ENCODE data around the gene AMACR.

AMACR gene

DNA sequence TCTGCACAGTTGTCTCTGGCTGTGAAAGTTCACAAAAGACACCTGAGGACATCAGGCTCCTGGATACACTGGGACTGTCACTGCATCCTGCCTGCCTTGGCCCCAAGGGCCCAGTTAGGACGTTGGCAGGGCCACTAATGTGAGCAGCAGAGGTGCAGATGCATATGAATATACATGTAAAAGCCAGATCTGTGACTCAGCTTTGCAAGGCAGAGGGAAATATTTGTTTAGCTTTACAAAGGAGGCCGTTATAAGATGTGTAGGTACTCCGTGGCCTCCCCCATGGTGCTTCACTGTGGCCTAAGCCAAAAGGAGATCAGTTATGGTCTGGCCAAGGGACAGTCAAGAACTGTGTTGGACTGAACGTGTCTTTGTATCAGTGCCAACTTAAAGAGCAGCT is 39.3 kb upstream of the AMACR start:
- 68 to 74% methylated on average over 4 of the region's 4 CpGs for WGBS, 2 experiments
- no peak overlapping the region for H3K4me3 ChIP-seq (ENCODE audit: insufficient read depth, low read depth, low read length)
- H3K4me1 ChIP-seq (ENCODE audit: control insufficient read depth, insufficient read depth, low read length) = no peaks in the 10 kb centered on the region
- H3K27ac ChIP-seq (ENCODE audit: insufficient read depth, low read depth, low read length, poor library complexity, severe bottlenecking) = no peak overlapping the region
- H3K27me3 ChIP-seq (ENCODE audit: control insufficient read depth, insufficient read depth, low read length, poor library complexity, severe bottlenecking) = no peaks in the 10 kb centered on the region
- no peaks in the 10 kb centered on the region for H3K36me3 ChIP-seq (ENCODE audit: control insufficient read depth, insufficient read depth, low read length)
- no peaks in the 10 kb centered on the region for H3K9me3 ChIP-seq (ENCODE audit: control insufficient read depth, low read length)

DNA sequence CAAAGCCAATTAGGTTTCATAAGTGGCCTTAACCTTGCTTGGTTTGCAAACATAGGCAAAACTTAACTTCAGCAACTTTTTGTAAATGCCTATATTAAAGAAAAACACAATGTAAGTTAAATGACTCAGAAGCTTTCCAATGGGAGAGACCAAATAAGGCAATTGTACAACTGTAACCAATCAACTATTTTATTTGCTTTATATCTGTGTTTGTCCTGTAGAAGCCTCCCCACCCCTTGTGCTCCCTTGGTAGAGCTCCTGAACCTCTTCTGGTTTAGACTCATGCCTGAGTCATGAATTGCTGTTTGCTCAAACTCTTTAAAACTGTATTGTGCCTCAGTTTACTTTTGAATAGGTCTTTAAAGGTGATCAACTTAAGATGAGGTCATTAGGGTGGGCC is 38.1 kb upstream of the AMACR start:
- H3K4me1 ChIP-seq (ENCODE audit: control insufficient read depth, insufficient read depth, low read length) = no peaks in the 10 kb centered on the region
- H3K4me3 ChIP-seq (ENCODE audit: insufficient read depth, low read depth, low read length) = no peak overlapping the region
- no peaks in the 10 kb centered on the region for H3K9me3 ChIP-seq (ENCODE audit: control insufficient read depth, low read length)
- H3K36me3 ChIP-seq (ENCODE audit: control insufficient read depth, insufficient read depth, low read length) = no peaks in the 10 kb centered on the region
- no peak overlapping the region for H3K27ac ChIP-seq (ENCODE audit: insufficient read depth, low read depth, low read length, poor library complexity, severe bottlenecking)
- no peaks in the 10 kb centered on the region for H3K27me3 ChIP-seq (ENCODE audit: control insufficient read depth, insufficient read depth, low read length, poor library complexity, severe bottlenecking)

GRCh38 chr5:34045023-34045422 is 37.2 kb upstream of the AMACR start:
- no peak overlapping the region for H3K27ac ChIP-seq (ENCODE audit: insufficient read depth, low read depth, low read length, poor library complexity, severe bottlenecking)
- H3K4me1 ChIP-seq (ENCODE audit: control insufficient read depth, insufficient read depth, low read length) = no peaks in the 10 kb centered on the region
- 88 to 96% methylated on average over 3 of the region's 3 CpGs for WGBS, 2 experiments

DNA sequence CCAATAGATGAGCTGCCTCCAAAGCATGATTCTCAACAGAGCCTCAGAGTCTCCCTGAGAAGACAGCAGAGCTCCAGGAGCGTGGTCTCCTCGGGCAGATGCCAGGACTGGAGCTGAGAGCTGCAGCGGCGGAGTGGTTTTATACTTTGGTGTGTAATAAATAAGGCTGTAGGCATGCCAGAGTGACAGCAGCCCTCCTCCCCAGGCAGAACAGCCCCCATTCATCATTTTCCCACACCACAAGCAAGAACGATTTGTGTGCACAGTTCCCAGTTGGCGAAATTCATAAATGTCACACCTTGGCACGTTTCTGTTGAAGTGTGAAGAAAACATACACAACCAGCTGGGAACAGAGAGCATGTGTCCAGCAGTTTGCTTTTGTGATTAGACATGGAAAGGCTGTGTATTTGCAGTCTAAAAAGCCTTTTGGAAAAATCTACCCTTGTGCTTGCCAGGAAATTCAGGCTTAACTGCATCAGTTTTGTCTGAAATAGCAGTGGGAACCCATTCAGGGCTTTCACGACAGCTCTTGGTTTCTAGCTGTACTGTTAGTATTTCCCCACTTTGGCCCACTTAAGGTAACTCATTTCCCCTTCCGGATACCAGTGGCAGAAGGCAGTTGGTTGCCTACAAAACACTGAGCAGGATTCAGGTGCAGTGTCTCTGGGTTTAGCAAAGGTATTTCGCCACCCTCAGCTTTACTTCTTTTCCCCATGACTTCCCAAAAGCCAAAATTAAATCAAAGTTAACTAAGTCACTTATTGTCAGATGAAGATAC is 35.4 kb upstream of the AMACR start, which contains the start of gene C1QTNF3:
TSS of gene C1QTNF3 (minus strand) at position 115 of the 778 bp plus-strand sequence. CDS start at position 27, 88 bp downstream.
- no peak within 1 kb of the TSS for H3K27ac ChIP-seq (ENCODE audit: insufficient read depth, low read depth, low read length, poor library complexity, severe bottlenecking)
- WGBS, 2 experiments = 93% methylated on average over 8 to 10 of the region's 10 CpGs

More at GRCh38 chr5:34045023-34045422, 37.2 kb upstream of the AMACR start:
- Histone ChIP-seq H3K4me3 (ENCODE audit: insufficient read depth, low read depth, low read length) (no peak overlapping the region), H3K27me3 (ENCODE audit: control insufficient read depth, insufficient read depth, low read length, poor library complexity, severe bottlenecking) (no peaks in the 10 kb centered on the region), H3K36me3 (ENCODE audit: control insufficient read depth, insufficient read depth, low read length) (no peaks in the 10 kb centered on the region), H3K9me3 (ENCODE audit: control insufficient read depth, low read length) (no peaks in the 10 kb centered on the region)

GRCh38 chr5:34042321-34042720 is 34.5 kb upstream of the AMACR start:
- 90 to 91% methylated on average over 7 of the region's 7 CpGs for WGBS, 2 experiments
- H3K36me3 ChIP-seq (ENCODE audit: control insufficient read depth, insufficient read depth, low read length) = no peaks in the 10 kb centered on the region
- H3K27ac ChIP-seq (ENCODE audit: insufficient read depth, low read depth, low read length, poor library complexity, severe bottlenecking) = no peak overlapping the region
- no peaks in the 10 kb centered on the region for H3K4me1 ChIP-seq (ENCODE audit: control insufficient read depth, insufficient read depth, low read length)
- no peaks in the 10 kb centered on the region for H3K27me3 ChIP-seq (ENCODE audit: control insufficient read depth, insufficient read depth, low read length, poor library complexity, severe bottlenecking)
- H3K4me3 ChIP-seq (ENCODE audit: insufficient read depth, low read depth, low read length) = no peak overlapping the region
- H3K9me3 ChIP-seq (ENCODE audit: control insufficient read depth, low read length) = no peaks in the 10 kb centered on the region

More for the DNA sequence above, 35.4 kb upstream of the AMACR start, which contains the start of gene C1QTNF3:
- Histone ChIP-seq H3K4me1 (ENCODE audit: control insufficient read depth, insufficient read depth, low read length) (no peaks in the 10 kb centered on the region), H3K4me3 (ENCODE audit: insufficient read depth, low read depth, low read length) (no peak within 1 kb of the TSS), H3K27me3 (ENCODE audit: control insufficient read depth, insufficient read depth, low read length, poor library complexity, severe bottlenecking) (no peaks in the 10 kb centered on the region), H3K36me3 (ENCODE audit: control insufficient read depth, insufficient read depth, low read length) (no peaks in the 10 kb centered on the region), H3K9me3 (ENCODE audit: control insufficient read depth, low read length) (no peaks in the 10 kb centered on the region)

DNA sequence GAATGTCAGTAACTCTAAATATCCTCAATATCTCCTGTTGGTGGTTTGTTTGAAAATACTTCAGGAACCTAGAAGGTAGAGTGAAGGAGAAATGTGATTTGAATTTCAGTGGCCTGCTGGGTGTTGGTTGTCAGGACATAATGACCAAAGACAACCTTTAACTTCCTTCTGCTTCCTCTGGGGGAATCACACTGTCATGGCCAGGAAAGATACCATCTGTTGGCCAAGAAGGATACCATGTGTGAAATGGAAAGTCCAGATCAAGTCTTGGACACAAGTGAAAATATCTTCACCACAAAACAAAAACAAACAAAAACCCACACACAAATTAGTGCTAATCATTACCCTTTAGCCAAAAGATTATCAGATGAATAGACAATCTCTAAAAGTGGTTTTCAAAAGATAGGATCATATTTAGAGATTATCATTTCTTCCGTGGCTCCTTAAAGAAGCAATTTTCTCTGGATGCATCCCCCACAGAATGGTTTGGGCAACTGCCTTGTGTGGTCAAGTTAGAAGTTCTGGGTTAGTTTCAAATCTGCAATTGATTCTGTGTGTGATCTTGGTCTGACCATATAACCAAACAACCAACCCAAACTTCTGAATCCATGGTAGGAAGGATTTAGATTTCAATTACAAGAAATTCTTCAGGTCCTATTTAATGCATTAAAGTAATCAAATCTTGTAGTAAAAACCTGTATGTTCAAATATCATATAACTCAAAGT is 33.6 kb upstream of the AMACR start:
- no peaks in the 10 kb centered on the region for H3K36me3 ChIP-seq (ENCODE audit: control insufficient read depth, insufficient read depth, low read length)

DNA sequence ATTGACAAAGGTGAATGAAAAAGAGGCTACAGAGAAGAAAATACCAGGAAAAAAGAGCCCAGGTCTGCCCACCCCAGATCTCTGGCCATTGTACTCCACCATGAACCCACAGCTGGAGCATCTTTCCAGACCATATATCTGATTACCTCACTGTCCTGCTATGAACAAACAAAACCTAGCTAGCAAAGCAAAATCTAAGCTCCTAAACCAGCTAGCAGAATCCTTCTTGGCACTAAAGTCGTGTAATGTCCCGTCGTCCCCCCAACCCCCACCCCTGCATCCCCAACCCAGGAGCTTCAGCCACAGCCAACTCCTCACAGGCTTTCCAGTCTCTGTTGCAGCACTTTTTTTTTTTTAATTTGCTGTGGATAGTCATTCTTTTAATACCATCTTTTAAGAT is 32.6 kb upstream of the AMACR start:
- Histone ChIP-seq H3K4me1 (ENCODE audit: control insufficient read depth, insufficient read depth, low read length) (no peaks in the 10 kb centered on the region), H3K9me3 (ENCODE audit: control insufficient read depth, low read length) (no peaks in the 10 kb centered on the region), H3K4me3 (ENCODE audit: insufficient read depth, low read depth, low read length) (no peak overlapping the region), H3K27me3 (ENCODE audit: control insufficient read depth, insufficient read depth, low read length, poor library complexity, severe bottlenecking) (no peaks in the 10 kb centered on the region), H3K27ac (ENCODE audit: insufficient read depth, low read depth, low read length, poor library complexity, severe bottlenecking) (no peak overlapping the region), H3K36me3 (ENCODE audit: control insufficient read depth, insufficient read depth, low read length) (no peaks in the 10 kb centered on the region)
- WGBS, 2 experiments = 96% methylated on average over 3 of the region's 3 CpGs

More for the DNA sequence above, 33.6 kb upstream of the AMACR start:
- WGBS, 2 experiments = 100% methylated on average over 1 of the region's 1 CpG
- Histone ChIP-seq H3K27ac (ENCODE audit: insufficient read depth, low read depth, low read length, poor library complexity, severe bottlenecking) (no peak overlapping the region), H3K9me3 (ENCODE audit: control insufficient read depth, low read length) (no peaks in the 10 kb centered on the region), H3K4me1 (ENCODE audit: control insufficient read depth, insufficient read depth, low read length) (no peaks in the 10 kb centered on the region), H3K27me3 (ENCODE audit: control insufficient read depth, insufficient read depth, low read length, poor library complexity, severe bottlenecking) (no peaks in the 10 kb centered on the region), H3K4me3 (ENCODE audit: insufficient read depth, low read depth, low read length) (no peak overlapping the region)

DNA sequence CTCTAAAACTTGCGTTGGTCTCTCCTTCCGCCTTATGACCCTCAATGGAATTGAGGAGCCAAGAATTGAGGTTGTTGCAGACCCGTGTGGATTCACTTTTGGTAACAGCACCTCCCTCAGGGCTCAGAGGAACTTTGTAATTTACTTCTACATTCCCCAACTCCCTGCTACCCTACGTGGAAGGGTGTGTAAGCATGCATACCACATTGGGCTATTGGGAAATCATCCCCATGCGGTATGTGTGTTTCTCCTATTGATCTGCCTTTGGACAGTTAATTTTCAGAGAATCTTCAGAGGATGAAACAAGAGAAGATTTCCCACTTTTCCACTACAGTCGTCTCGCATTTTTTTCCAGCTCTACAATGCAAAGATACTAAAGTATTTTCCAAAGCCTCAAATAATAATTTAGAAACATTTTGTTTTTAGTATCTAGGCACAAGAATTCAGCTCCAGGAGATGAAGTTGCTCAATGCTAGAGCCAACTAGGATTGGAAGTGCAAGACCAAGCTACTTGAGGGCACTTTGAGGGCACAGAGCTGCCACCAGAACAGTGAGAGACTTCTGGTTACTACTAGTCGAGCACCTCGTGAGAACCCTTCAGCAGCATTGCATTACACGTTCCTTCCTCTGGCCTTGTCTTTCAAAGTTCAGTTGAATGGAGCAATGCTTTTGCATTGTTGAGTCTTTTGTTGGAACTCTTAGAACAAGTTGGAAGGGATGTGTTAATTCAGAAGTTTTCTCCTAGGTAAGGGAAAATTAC is 31.7 kb upstream of the AMACR start:
- Histone ChIP-seq H3K4me3 (ENCODE audit: insufficient read depth, low read depth, low read length) (no peak overlapping the region), H3K27me3 (ENCODE audit: control insufficient read depth, insufficient read depth, low read length, poor library complexity, severe bottlenecking) (no peaks in the 10 kb centered on the region)
- 89 to 92% methylated on average over 10 of the region's 10 CpGs for WGBS, 2 experiments

DNA sequence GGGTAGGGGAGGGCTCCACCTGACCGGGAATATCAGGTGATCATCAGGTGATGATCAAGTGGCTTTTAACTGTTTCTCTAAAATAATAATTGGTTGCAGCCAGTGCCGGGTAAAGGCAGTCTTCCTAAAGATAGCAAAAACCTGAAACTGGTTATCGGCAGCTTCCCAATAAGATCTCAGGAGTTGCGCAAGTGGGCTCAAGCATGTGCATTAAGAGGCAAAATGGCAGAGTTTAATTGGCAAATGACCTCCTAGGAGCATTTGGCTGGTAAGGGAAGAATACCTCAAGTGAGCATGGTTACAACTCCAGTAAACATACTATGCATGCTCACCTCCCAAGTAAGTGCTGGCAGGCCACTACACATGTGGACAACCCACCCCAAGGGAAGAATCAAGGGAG is 31.0 kb upstream of the AMACR start:
- Histone ChIP-seq H3K9me3 (ENCODE audit: control insufficient read depth, low read length) (no peaks in the 10 kb centered on the region), H3K27me3 (ENCODE audit: control insufficient read depth, insufficient read depth, low read length, poor library complexity, severe bottlenecking) (no peaks in the 10 kb centered on the region), H3K4me1 (ENCODE audit: control insufficient read depth, insufficient read depth, low read length) (no peaks in the 10 kb centered on the region), H3K4me3 (ENCODE audit: insufficient read depth, low read depth, low read length) (no peak overlapping the region), H3K27ac (ENCODE audit: insufficient read depth, low read depth, low read length, poor library complexity, severe bottlenecking) (no peak overlapping the region), H3K36me3 (ENCODE audit: control insufficient read depth, insufficient read depth, low read length) (no peaks in the 10 kb centered on the region)
- WGBS, 2 experiments = 97 to 98% methylated on average over 4 of the region's 4 CpGs

More for the DNA sequence above, 31.7 kb upstream of the AMACR start:
- no peaks in the 10 kb centered on the region for H3K9me3 ChIP-seq (ENCODE audit: control insufficient read depth, low read length)
- H3K27ac ChIP-seq (ENCODE audit: insufficient read depth, low read depth, low read length, poor library complexity, severe bottlenecking) = no peak overlapping the region
- H3K4me1 ChIP-seq (ENCODE audit: control insufficient read depth, insufficient read depth, low read length) = no peaks in the 10 kb centered on the region
- H3K36me3 ChIP-seq (ENCODE audit: control insufficient read depth, insufficient read depth, low read length) = no peaks in the 10 kb centered on the region

DNA sequence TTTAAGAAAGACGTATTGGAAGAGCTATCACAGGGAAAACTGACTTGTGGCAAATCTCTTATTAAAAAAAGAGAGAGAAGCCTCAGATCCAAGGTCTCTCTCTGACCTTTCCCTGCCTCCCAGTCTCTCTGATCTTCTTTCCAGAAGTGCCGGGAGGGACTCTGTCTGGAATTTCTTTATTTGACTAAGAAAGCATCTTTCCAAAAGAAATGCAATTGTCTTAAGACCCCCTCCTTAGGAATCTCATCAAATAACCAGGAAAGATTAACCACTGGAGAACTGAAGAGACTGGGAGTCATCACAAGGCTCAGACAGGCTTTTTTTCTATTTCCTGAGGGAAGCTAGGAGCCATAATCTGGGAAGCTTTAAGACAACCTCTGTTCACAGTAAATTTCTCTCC is 30.5 kb upstream of the AMACR start:
- no peaks in the 10 kb centered on the region for H3K27me3 ChIP-seq (ENCODE audit: control insufficient read depth, insufficient read depth, low read length, poor library complexity, severe bottlenecking)
- no peak overlapping the region for H3K27ac ChIP-seq (ENCODE audit: insufficient read depth, low read depth, low read length, poor library complexity, severe bottlenecking)
- H3K4me3 ChIP-seq (ENCODE audit: insufficient read depth, low read depth, low read length) = no peak overlapping the region
- WGBS, 2 experiments = 58 to 62% methylated on average over 2 of the region's 2 CpGs
- H3K4me1 ChIP-seq (ENCODE audit: control insufficient read depth, insufficient read depth, low read length) = no peaks in the 10 kb centered on the region
- no peaks in the 10 kb centered on the region for H3K9me3 ChIP-seq (ENCODE audit: control insufficient read depth, low read length)
- no peaks in the 10 kb centered on the region for H3K36me3 ChIP-seq (ENCODE audit: control insufficient read depth, insufficient read depth, low read length)

Measured in ectodermal cell (in vitro differentiated cells).